ENCODE measurements around the gene HUWE1. TPM values are rescaled to one million over a fixed set of nuclear protein-coding genes. Genes with fewer than 3 reads are reported as not detected.
A peak's percentile ranks its signal among the peaks of the same experiment; 100 is the strongest.

HUWE1 gene
- total RNA-seq, 1 experiment from 2014 or later = 222 TPM

- no peak for TF ChIP-seq EZH2 (IDR thresholded peaks at IDR 0.05; ENCODE audit: borderline replicate concordance, low read depth, low read length, poor library complexity, severe bottlenecking)
- no peak for TF ChIP-seq CTCF (conservative IDR thresholded peaks at IDR 0.05; ENCODE audit: low read depth, low read length)
- no peaks in the 10 kb centered on the region for H3K4me1 ChIP-seq (ENCODE audit: insufficient read depth, low read length, poor library complexity, severe bottlenecking)
- DNase-seq (ENCODE audit: low spot score) = peak; percentile 39
- no peaks in the 10 kb centered on the region for H3K9me3 ChIP-seq (ENCODE audit: low read depth, low read length, poor library complexity, severe bottlenecking)
- no peak overlapping the region for H3K27ac ChIP-seq (ENCODE audit: low read depth, low read length, poor library complexity, severe bottlenecking)
- H3K27me3 ChIP-seq (replicated peaks; ENCODE audit: insufficient read depth, low read depth, low read length, poor library complexity) = no peaks in the 10 kb centered on the region
- no peak overlapping the region for H3K4me3 ChIP-seq (ENCODE audit: low read depth, low read length, poor library complexity, severe bottlenecking)
- BruUV-seq (replicated peaks) = no TSS peak
- intact Hi-C loops (cut with micrococcal nuclease; ENCODE audit: unreplicated experiment) = no loop called here
- CTCF ChIA-PET = no interaction called here
- POLR2A ChIA-PET (ENCODE audit: low non-redundant PET) = interaction anchor here (0.7 kb wide), 1 partner anchor 72 kb away, joined by 7 read pairs; the partner anchor contains the start of genes RIBC1 and SMC1A
- H3K36me3 ChIP-seq (ENCODE audit: insufficient read depth, low read length, poor library complexity, severe bottlenecking) = no peaks in the 10 kb centered on the region
These were observed 192.1 kb downstream of the HUWE1 start for GRCh38 chrX:53494436-53494835.

- no peak for TF ChIP-seq EZH2 (IDR thresholded peaks at IDR 0.05; ENCODE audit: borderline replicate concordance, low read depth, low read length, poor library complexity, severe bottlenecking)
- no peak for TF ChIP-seq CTCF (conservative IDR thresholded peaks at IDR 0.05; ENCODE audit: low read depth, low read length)
- no peaks in the 10 kb centered on the region for H3K9me3 ChIP-seq (ENCODE audit: low read depth, low read length, poor library complexity, severe bottlenecking)
- no TSS peak for BruUV-seq (replicated peaks)
- no peak for DNase-seq (ENCODE audit: low spot score)
- H3K36me3 ChIP-seq (ENCODE audit: insufficient read depth, low read length, poor library complexity, severe bottlenecking) = no peaks in the 10 kb centered on the region
- no peak overlapping the region for H3K4me3 ChIP-seq (ENCODE audit: low read depth, low read length, poor library complexity, severe bottlenecking)
- no peaks in the 10 kb centered on the region for H3K27me3 ChIP-seq (replicated peaks; ENCODE audit: insufficient read depth, low read depth, low read length, poor library complexity)
- CTCF ChIA-PET = no interaction called here
- H3K27ac ChIP-seq (ENCODE audit: low read depth, low read length, poor library complexity, severe bottlenecking) = no peak overlapping the region
- intact Hi-C loops (cut with micrococcal nuclease; ENCODE audit: unreplicated experiment) = no loop called here
- H3K4me1 ChIP-seq (ENCODE audit: insufficient read depth, low read length, poor library complexity, severe bottlenecking) = no peaks in the 10 kb centered on the region
- POLR2A ChIA-PET (ENCODE audit: low non-redundant PET) = no interaction called here
These were observed 200.2 kb downstream of the HUWE1 start for GRCh38 chrX:53486285-53486684.

GRCh38 chrX:53483838-53484405 lies 202.6 kb downstream of the HUWE1 start:
- Histone ChIP-seq H3K4me3 (ENCODE audit: low read depth, low read length, poor library complexity, severe bottlenecking) (no peak overlapping the region), H3K36me3 (ENCODE audit: insufficient read depth, low read length, poor library complexity, severe bottlenecking) (no peaks in the 10 kb centered on the region), H3K27ac (ENCODE audit: low read depth, low read length, poor library complexity, severe bottlenecking) (no peak overlapping the region), H3K4me1 (ENCODE audit: insufficient read depth, low read length, poor library complexity, severe bottlenecking) (no peaks in the 10 kb centered on the region), H3K9me3 (ENCODE audit: low read depth, low read length, poor library complexity, severe bottlenecking) (no peaks in the 10 kb centered on the region), H3K27me3 (replicated peaks; ENCODE audit: insufficient read depth, low read depth, low read length, poor library complexity) (no peaks in the 10 kb centered on the region)
- CTCF ChIA-PET = no interaction called here
- BruUV-seq (replicated peaks) = no TSS peak
- POLR2A ChIA-PET (ENCODE audit: low non-redundant PET) = interaction anchor here (0.6 kb wide), 1 partner anchor 356 kb away, joined by 3 read pairs; no protein-coding TSS in a partner anchor
- TF ChIP-seq EZH2 (IDR thresholded peaks at IDR 0.05; ENCODE audit: borderline replicate concordance, low read depth, low read length, poor library complexity, severe bottlenecking) (no peak), CTCF (conservative IDR thresholded peaks at IDR 0.05; ENCODE audit: low read depth, low read length) (no peak)
- DNase-seq (ENCODE audit: low spot score) = no peak
- intact Hi-C loops (cut with micrococcal nuclease; ENCODE audit: unreplicated experiment) = loop anchor here (2.0 kb wide), 1 partner anchor 167 kb away; no protein-coding TSS in a partner anchor

Measured in A673 (cell line).